Natural killer cell (primary cell): ENCODE measurements around the gene SLC30A2. TPM values are rescaled to one million over a fixed set of nuclear protein-coding genes. Genes with fewer than 3 reads are reported as not detected.
A peak's percentile ranks its signal among the peaks of the same experiment; 100 is the strongest.

Experiments
- ATAC-seq, 3 donors: fragments of 150-1000 bp in 2 of 3; fragments of 200-7000 bp in 1 of 3; cut with Tn5 transposase; 1 replicate in 1 of 3; 2 replicates in 2 of 3; pipeline ENCODE4 v1.10.0; 2021; ENCODE audit warnings: mild to moderate bottlenecking in 2 of 3, moderate library complexity in 2 of 3
- DNase-seq, 2 donors: peaks; one replicate each; pipeline versions ENCODE4 v3.0.0 to v3.0.0-alpha.2; 2013 to 2021; ENCODE audit warnings: mixed read lengths in 1 of 2
- H3K27ac ChIP-seq: one replicate; pipeline ENCODE4 v1.5.1; 2013; ENCODE audit warnings: mild to moderate bottlenecking, low read length
- H3K27me3 ChIP-seq: one replicate; pipeline ENCODE4 v1.6.1; 2013; ENCODE audit warnings: low read length; ENCODE audit not compliant: control insufficient read depth, insufficient read depth
- H3K36me3 ChIP-seq: one replicate; pipeline ENCODE4 v1.6.1; 2013; ENCODE audit warnings: low read length; ENCODE audit not compliant: control insufficient read depth, insufficient read depth
- H3K4me1 ChIP-seq: one replicate; pipeline ENCODE4 v1.6.1; 2013; ENCODE audit warnings: low read length; ENCODE audit not compliant: control insufficient read depth, insufficient read depth
- H3K4me3 ChIP-seq: one replicate; pipeline ENCODE4 v1.5.1; 2013; ENCODE audit warnings: low read length
- H3K9me3 ChIP-seq: one replicate; pipeline ENCODE4 v1.6.1; 2013; ENCODE audit warnings: low read length; ENCODE audit not compliant: control insufficient read depth, insufficient read depth
- H3K27ac Mint-ChIP-seq, 2 donors: one replicate each; pipeline ENCODE4 v1.8.0; 2022; ENCODE audit warnings: mild to moderate bottlenecking in 2 of 2, mixed read lengths in 2 of 2, moderate library complexity in 1 of 2
- H3K27me3 Mint-ChIP-seq, 2 donors: one replicate each; pipeline ENCODE4 v1.8.0; 2022; ENCODE audit warnings: low read depth in 2 of 2, mixed read lengths in 2 of 2
- H3K36me3 Mint-ChIP-seq: one replicate; pipeline ENCODE4 v1.8.0; 2022; ENCODE audit warnings: mixed read lengths
- H3K4me1 Mint-ChIP-seq, 2 donors: one replicate each; pipeline ENCODE4 v1.8.0; 2022; ENCODE audit warnings: mixed read lengths in 2 of 2
- H3K4me3 Mint-ChIP-seq: one replicate; pipeline ENCODE4 v1.8.0; 2022; ENCODE audit warnings: mild to moderate bottlenecking, moderate library complexity, mixed read lengths
- H3K9me3 Mint-ChIP-seq, 2 donors: one replicate each; pipeline ENCODE4 v1.8.0; 2022; ENCODE audit warnings: mixed read lengths in 2 of 2
- WGBS: methylation state at CpG from one replicate; pipeline ENCODE4 v1.1.7; 2013; ENCODE audit warnings: missing lambda C conversion rate; ENCODE audit not compliant: insufficient coverage; 5-methylcytosine and 5-hydroxymethylcytosine counted together
- intact Hi-C: fragments of 100-400 bp; cut with micrococcal nuclease; formaldehyde crosslinking; loops from one replicate; pipeline ENCODE4 v1.14.2; 2022
- total RNA-seq, 4 donors: library from RNA; stranded (reverse); fragments of 120-200 nt in 1 of 4; gene quantifications; one replicate each; pipeline versions ENCODE4 v1.2.3 to v1.2.4, GENCODE V29; 2013 to 2022
- TF ChIP-seq, protein P1 (sequence below): fragments of 200-600 bp; IDR thresholded peaks from one replicate; pipeline ENCODE4 v1.8.0; 2022; ENCODE audit warnings: antibody characterized with exemption

The SLC30A2 gene
- total RNA-seq, 3 donors from 2014 or later (not counting 1 experiment from before 2014, with no cell fraction given), result not detected

DNA sequence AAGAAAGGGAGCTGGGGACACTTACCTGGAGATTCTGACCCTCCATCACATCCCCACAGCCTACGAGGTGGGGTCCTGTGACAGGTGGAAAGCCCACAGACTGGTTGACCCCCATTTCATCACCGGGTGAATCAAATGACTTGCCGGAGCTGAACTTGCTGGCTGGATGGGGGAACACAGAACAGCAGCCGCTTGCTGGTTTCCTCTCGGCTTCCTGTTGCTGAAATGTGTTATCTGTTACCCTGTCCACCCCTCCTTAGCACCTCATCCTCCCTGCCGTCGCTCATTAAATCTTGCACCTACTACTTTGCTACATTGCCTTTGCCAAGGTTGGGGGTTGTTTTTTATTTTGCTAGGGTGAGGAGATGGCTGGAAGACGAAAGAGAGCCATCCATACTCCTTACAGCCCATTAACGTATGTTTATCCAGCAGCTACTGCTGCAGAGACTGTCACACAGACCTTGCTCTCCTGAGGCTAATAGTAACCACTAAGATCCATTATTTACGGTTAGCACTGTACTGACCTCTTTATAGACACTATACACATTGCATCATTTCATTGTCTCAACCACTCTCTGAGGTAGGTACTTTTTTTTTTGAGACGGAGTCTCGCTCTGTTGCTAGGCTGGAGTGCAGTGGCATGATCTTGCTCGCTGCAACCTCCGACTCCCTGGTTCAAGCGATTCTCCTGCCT lies 55.1 kb downstream of the SLC30A2 start:
- TF ChIP-seq, protein P1, sequence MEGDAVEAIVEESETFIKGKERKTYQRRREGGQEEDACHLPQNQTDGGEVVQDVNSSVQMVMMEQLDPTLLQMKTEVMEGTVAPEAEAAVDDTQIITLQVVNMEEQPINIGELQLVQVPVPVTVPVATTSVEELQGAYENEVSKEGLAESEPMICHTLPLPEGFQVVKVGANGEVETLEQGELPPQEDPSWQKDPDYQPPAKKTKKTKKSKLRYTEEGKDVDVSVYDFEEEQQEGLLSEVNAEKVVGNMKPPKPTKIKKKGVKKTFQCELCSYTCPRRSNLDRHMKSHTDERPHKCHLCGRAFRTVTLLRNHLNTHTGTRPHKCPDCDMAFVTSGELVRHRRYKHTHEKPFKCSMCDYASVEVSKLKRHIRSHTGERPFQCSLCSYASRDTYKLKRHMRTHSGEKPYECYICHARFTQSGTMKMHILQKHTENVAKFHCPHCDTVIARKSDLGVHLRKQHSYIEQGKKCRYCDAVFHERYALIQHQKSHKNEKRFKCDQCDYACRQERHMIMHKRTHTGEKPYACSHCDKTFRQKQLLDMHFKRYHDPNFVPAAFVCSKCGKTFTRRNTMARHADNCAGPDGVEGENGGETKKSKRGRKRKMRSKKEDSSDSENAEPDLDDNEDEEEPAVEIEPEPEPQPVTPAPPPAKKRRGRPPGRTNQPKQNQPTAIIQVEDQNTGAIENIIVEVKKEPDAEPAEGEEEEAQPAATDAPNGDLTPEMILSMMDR, result no peak
- peaks cover 14% of the 10 kb centered on the region for H3K36me3 ChIP-seq
- peak overlapping the region; percentile 97 for H3K4me3 Mint-ChIP-seq
- peak overlapping the region; percentile 59 for H3K4me3 ChIP-seq
- peak overlapping the region; percentile 89 to 98 for H3K27ac Mint-ChIP-seq
- H3K27me3 ChIP-seq, result no peaks in the 10 kb centered on the region
- H3K27me3 Mint-ChIP-seq, result no peaks in the 10 kb centered on the region
- intact Hi-C loops, result loop anchor here (1.0 to 10.0 kb wide), 4 partner anchors 7 to 746 kb away; partner anchors contain the start of genes PAFAH2 and RSRP1
- peaks cover 72% of the 10 kb centered on the region for H3K4me1 ChIP-seq
- peaks cover 73 to 82% of the 10 kb centered on the region in 2 donors for H3K4me1 Mint-ChIP-seq
- ATAC-seq, result peak; percentile 87 to 96 (median 88)
- H3K9me3 Mint-ChIP-seq, result no peaks in the 10 kb centered on the region
- H3K9me3 ChIP-seq, result no peaks in the 10 kb centered on the region
- H3K27ac ChIP-seq, result peak overlapping the region; percentile 84
- peaks cover 6% of the 10 kb centered on the region for H3K36me3 Mint-ChIP-seq
- DNase-seq, result peak; percentile 74 to 75
- WGBS, result 19% methylated on average over 13 of the region's 15 CpGs

DNA sequence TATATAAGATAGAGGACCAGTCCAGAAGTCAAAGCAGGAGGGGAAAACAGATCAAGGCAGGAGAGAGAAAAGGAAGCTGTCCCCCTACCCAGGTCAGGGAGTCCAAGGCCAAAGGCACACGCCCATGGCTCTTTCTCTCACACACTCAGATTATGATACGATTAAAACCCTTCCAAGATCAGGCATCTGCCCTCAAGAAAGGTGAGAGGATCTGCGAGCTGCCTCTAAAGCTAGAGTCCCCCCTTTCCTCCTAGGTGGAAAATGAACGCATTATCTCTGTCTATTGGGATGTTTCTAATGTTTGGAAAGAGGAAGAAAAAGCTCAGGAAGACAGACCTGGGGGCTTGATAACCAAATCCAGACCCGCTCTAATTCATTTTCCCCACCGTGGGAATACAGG lies 55.7 kb downstream of the SLC30A2 start:
- Mint-ChIP-seq H3K4me1 (peaks cover 79 to 88% of the 10 kb centered on the region in 2 donors), H3K9me3 (no peaks in the 10 kb centered on the region), H3K4me3 (peak overlapping the region; percentile 97), H3K27me3 (no peaks in the 10 kb centered on the region), H3K27ac (peak overlapping the region; percentile 89 to 98), H3K36me3 (peaks cover 12% of the 10 kb centered on the region)
- Histone ChIP-seq H3K9me3 (no peaks in the 10 kb centered on the region), H3K4me1 (peaks cover 72% of the 10 kb centered on the region), H3K27me3 (no peaks in the 10 kb centered on the region), H3K36me3 (peaks cover 20% of the 10 kb centered on the region), H3K4me3 (peak overlapping the region; percentile 59), H3K27ac (peak overlapping the region; percentile 84)
- intact Hi-C loops, result loop anchor here (1.0 to 10.0 kb wide), 4 partner anchors 8 to 745 kb away; partner anchors contain the start of genes PAFAH2 and RSRP1
- TF ChIP-seq, protein P1, result no peak
- 16% methylated on average over 4 of the region's 6 CpGs for WGBS
- ATAC-seq (no peak), DNase-seq (no peak)

GRCh38 chr1:25989440-25990234 lies 56.3 kb downstream of the SLC30A2 start:
- no peak for ATAC-seq
- intact Hi-C loops, result loop anchor here (1.0 to 10.0 kb wide), 4 partner anchors 9 to 745 kb away; partner anchors contain the start of genes PAFAH2 and RSRP1
- peaks cover 81 to 84% of the 10 kb centered on the region in 2 donors for H3K4me1 Mint-ChIP-seq

More at GRCh38 chr1:25989440-25990234, 56.3 kb downstream of the SLC30A2 start:
- peaks cover 72% of the 10 kb centered on the region for H3K4me1 ChIP-seq
- peak overlapping the region; percentile 84 for H3K27ac ChIP-seq
- peaks cover 23% of the 10 kb centered on the region for H3K36me3 ChIP-seq
- H3K9me3 ChIP-seq, result no peaks in the 10 kb centered on the region
- Mint-ChIP-seq H3K9me3 (no peaks in the 10 kb centered on the region), H3K4me3 (peak overlapping the region; percentile 97), H3K36me3 (peaks cover 12% of the 10 kb centered on the region), H3K27ac (peak overlapping the region; percentile 89 to 98), H3K27me3 (no peaks in the 10 kb centered on the region)
- no peak for DNase-seq
- peak overlapping the region; percentile 59 for H3K4me3 ChIP-seq
- WGBS, result 89% methylated on average over 8 of the region's 11 CpGs
- TF ChIP-seq, protein P1, result no peak
- H3K27me3 ChIP-seq, result no peaks in the 10 kb centered on the region
